Karpas-422 (cell line): Measurements from ENCODE around the gene CDA. TPM values are rescaled to one million over a fixed set of nuclear protein-coding genes. Genes with fewer than 3 reads are reported as not detected.
A peak's percentile ranks its signal among the peaks of the same experiment; 100 is the strongest.

Experiments used
- DNase-seq: peaks from one replicate; pipeline ENCODE4 v3.0.0-alpha.2; 2015
- H2AFZ ChIP-seq: fragments of 200-600 bp; sonication (generic); 2 replicates; pipeline ENCODE4 v1.6.1; 2014; ENCODE audit warnings: antibody characterized with exemption, low read length, mixed read lengths
- H3K27ac ChIP-seq: fragments of 200-600 bp; sonication (generic); 2 replicates; pipeline ENCODE4 v1.5.1; 2014; ENCODE audit warnings: mild to moderate bottlenecking, low read length, moderate library complexity
- H3K27me3 ChIP-seq: fragments of 200-600 bp; sonication (generic); 2 replicates; pipeline ENCODE4 v1.6.1; 2014; ENCODE audit warnings: low read length, mixed read lengths
- H3K36me3 ChIP-seq: fragments of 200-600 bp; sonication (generic); 2 replicates; pipeline ENCODE4 v1.6.1; 2014; ENCODE audit warnings: low read length, mixed read lengths; ENCODE audit not compliant: insufficient read depth
- H3K4me1 ChIP-seq: fragments of 200-600 bp; sonication (generic); 2 replicates; pipeline ENCODE4 v1.6.1; 2014; ENCODE audit warnings: mild to moderate bottlenecking, low read length, mixed read lengths
- H3K4me2 ChIP-seq: fragments of 200-600 bp; sonication (generic); 2 replicates; pipeline ENCODE4 v1.6.1; 2014; ENCODE audit warnings: low read length, low read depth, mild to moderate bottlenecking; ENCODE audit not compliant: poor library complexity, severe bottlenecking
- H3K4me3 ChIP-seq: fragments of 200-600 bp; sonication (generic); 2 replicates; pipeline ENCODE4 v1.5.1; 2014; ENCODE audit warnings: mild to moderate bottlenecking, antibody characterized with exemption, low read length, mixed read lengths
- H3K79me2 ChIP-seq: fragments of 200-600 bp; sonication (generic); 2 replicates; pipeline ENCODE4 v1.6.1; 2014; ENCODE audit warnings: mild to moderate bottlenecking, low read length, mixed read lengths
- H3K9ac ChIP-seq: fragments of 200-600 bp; sonication (generic); 2 replicates; pipeline ENCODE4 v1.6.0; 2014; ENCODE audit warnings: low read length
- H3K9me2 ChIP-seq: fragments of 200-600 bp; sonication (generic), shearing (Covaris generic); replicated peaks from 2 replicates; pipeline ENCODE4 v1.6.0; 2014; ENCODE audit warnings: mild to moderate bottlenecking, low read length, moderate library complexity; ENCODE audit not compliant: insufficient read depth
- H3K9me3 ChIP-seq: fragments of 300-700, 200-600 bp; sonication (generic); 2 replicates; pipeline ENCODE4 v1.6.1; 2014; ENCODE audit warnings: low read length, mixed read lengths
- H4K20me1 ChIP-seq: fragments of 200-600 bp; sonication (generic); 2 replicates; pipeline ENCODE4 v1.6.1; 2014; ENCODE audit warnings: mild to moderate bottlenecking, antibody characterized with exemption, low read length, low read depth; ENCODE audit not compliant: insufficient read depth
- total RNA-seq: library from RNA; depleted of rRNA; stranded (reverse); fragments of >200 nt; shearing (Covaris generic); gene quantifications from 2 replicates; pipeline ENCODE4 v1.2.3, GENCODE V29; 2014; ENCODE audit warnings: low replicate concordance

Gene CDA
- total RNA-seq, 1 experiment from 2014 or later = not detected

DNA sequence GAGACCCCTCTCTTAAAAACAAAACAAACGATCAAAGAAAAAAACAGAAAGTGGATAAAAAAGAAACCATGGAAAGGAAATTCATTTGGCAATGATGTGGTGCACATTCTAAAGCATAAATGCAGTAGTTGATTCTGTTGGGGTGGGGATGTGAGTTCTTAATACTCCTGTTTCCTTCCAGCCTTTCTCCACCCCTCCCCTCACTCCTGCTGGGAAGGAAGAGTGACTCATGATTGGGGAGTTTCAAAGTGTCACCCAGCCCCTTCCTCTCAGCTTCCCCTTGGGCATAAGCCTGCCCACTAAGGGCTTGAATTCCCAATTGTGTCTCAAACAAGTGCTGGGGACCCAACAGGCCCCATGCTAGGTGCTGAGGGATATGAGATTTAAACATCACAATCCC, 37.6 kb downstream of the CDA start:
- H4K20me1 ChIP-seq = no peaks in the 10 kb centered on the region
- H3K4me2 ChIP-seq = no peak overlapping the region
- H3K79me2 ChIP-seq = no peaks in the 10 kb centered on the region

DNA sequence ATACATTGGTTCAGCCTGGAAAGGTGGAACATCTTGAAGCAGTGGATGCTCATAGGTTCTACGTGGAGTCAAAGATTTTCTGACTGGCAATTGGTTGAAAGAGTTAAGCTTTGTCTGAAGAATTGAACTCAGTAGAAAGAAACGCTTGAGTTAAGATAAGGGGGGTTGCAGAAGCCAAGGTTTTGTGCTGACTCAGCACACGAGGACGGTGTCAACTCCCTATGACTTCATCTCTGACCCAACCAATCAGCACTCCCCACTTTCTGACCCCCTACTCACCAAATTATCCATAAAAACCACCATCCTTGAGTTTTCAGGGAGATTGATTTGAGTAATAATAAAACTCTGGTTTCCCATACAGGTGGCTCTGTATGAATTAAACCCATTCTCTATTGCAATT, 41.8 kb downstream of the CDA start:
- DNase-seq = no peak
- H4K20me1 ChIP-seq = no peaks in the 10 kb centered on the region
- no peak overlapping the region for H2AFZ ChIP-seq
- H3K4me3 ChIP-seq = no peak overlapping the region
- H3K36me3 ChIP-seq = no peaks in the 10 kb centered on the region
- H3K27me3 ChIP-seq = no peaks in the 10 kb centered on the region
- no peak overlapping the region for H3K9ac ChIP-seq
- no peaks in the 10 kb centered on the region for H3K9me2 ChIP-seq
- no peak overlapping the region for H3K4me2 ChIP-seq
- no peak overlapping the region for H3K27ac ChIP-seq
- H3K9me3 ChIP-seq = no peaks in the 10 kb centered on the region
- peaks cover 12% of the 10 kb centered on the region for H3K4me1 ChIP-seq
- no peaks in the 10 kb centered on the region for H3K79me2 ChIP-seq

More for the DNA sequence above, 37.6 kb downstream of the CDA start:
- Histone ChIP-seq H3K27ac (no peak overlapping the region), H3K36me3 (no peaks in the 10 kb centered on the region), H3K4me3 (no peak overlapping the region), H3K9me3 (no peaks in the 10 kb centered on the region), H3K4me1 (no peaks in the 10 kb centered on the region), H3K9me2 (no peaks in the 10 kb centered on the region), H3K27me3 (no peaks in the 10 kb centered on the region), H3K9ac (no peak overlapping the region), H2AFZ (no peak overlapping the region)
- DNase-seq = no peak

DNA sequence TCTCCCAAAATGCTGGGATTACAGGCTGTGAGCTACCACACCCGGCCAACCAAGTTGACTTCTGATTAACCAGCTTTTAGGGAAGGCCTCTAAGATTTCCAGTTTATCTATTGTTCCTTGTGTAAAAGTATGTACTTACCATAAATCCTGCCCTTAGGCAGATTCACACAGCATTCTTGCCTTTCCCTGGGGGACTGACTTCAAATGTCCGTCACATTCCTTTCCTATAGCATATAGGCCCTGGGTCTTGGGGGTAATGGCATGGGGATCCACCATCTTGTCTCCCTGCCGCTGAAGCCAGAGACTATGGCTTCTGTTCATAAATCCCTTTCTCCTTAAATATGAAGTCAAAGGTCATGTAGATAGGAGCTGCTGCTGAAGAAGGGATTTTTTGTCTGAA, 43.5 kb downstream of the CDA start:
- no peaks in the 10 kb centered on the region for H3K36me3 ChIP-seq
- no peaks in the 10 kb centered on the region for H3K27me3 ChIP-seq
- no peaks in the 10 kb centered on the region for H4K20me1 ChIP-seq
- H3K9me2 ChIP-seq = no peaks in the 10 kb centered on the region
- no peak for DNase-seq
- H3K9ac ChIP-seq = no peak overlapping the region
- no peak overlapping the region for H2AFZ ChIP-seq
- H3K4me2 ChIP-seq = no peak overlapping the region
- H3K4me1 ChIP-seq = peaks cover 12% of the 10 kb centered on the region
- no peaks in the 10 kb centered on the region for H3K9me3 ChIP-seq
- no peaks in the 10 kb centered on the region for H3K79me2 ChIP-seq
- H3K4me3 ChIP-seq = no peak overlapping the region
- H3K27ac ChIP-seq = no peak overlapping the region

DNA sequence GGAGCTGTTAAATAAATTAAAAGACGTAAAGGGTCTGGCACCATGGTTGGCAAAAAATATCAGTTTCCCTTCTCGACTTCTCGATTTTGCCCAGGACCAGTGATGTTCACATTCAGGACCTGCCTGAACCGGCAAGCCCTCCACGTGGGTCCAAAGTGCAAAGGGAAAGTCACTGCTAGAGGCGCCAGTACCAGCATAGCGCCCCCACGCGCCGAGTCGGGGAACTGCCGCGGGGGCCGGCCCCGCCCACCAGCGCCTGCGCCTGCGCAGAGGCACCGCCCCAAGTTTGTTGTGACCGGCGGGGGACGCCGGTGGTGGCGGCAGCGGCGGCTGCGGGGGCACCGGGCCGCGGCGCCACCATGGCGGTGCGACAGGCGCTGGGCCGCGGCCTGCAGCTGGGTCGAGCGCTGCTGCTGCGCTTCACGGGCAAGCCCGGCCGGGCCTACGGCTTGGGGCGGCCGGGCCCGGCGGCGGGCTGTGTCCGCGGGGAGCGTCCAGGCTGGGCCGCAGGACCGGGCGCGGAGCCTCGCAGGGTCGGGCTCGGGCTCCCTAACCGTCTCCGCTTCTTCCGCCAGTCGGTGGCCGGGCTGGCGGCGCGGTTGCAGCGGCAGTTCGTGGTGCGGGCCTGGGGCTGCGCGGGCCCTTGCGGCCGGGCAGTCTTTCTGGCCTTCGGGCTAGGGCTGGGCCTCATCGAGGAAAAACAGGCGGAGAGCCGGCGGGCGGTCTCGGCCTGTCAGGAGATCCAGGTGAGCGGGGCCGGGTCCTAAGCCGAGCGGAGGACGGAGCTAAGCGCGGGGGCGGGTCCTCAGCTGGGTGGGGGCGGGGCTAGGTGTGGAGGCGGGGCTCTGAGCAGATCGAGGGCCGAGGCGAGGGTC, 44.5 kb downstream of the CDA start, which contains the start of gene PINK1:
Gene PINK1, plus strand, starts transcription at position 269 of the 875 bp plus-strand sequence. Its CDS starts 91 bp downstream, at position 360.
- H3K27me3 ChIP-seq = no peaks in the 10 kb centered on the region
- peak within 1 kb of the TSS; percentile 98 for H3K4me2 ChIP-seq
- H3K4me3 ChIP-seq = peak within 1 kb of the TSS; percentile 83
- H3K79me2 ChIP-seq = no peaks in the 10 kb centered on the region
- H3K36me3 ChIP-seq = no peaks in the 10 kb centered on the region
- peak within 1 kb of the TSS; percentile 79 for H3K9ac ChIP-seq
- no peaks in the 10 kb centered on the region for H4K20me1 ChIP-seq
- peak within 1 kb of the TSS; percentile 75 for H2AFZ ChIP-seq
- H3K9me3 ChIP-seq = no peaks in the 10 kb centered on the region
- peak; percentile 90 for DNase-seq
- no peak within 1 kb of the TSS for H3K27ac ChIP-seq
- H3K9me2 ChIP-seq = no peaks in the 10 kb centered on the region
- H3K4me1 ChIP-seq = peaks cover 12% of the 10 kb centered on the region

DNA sequence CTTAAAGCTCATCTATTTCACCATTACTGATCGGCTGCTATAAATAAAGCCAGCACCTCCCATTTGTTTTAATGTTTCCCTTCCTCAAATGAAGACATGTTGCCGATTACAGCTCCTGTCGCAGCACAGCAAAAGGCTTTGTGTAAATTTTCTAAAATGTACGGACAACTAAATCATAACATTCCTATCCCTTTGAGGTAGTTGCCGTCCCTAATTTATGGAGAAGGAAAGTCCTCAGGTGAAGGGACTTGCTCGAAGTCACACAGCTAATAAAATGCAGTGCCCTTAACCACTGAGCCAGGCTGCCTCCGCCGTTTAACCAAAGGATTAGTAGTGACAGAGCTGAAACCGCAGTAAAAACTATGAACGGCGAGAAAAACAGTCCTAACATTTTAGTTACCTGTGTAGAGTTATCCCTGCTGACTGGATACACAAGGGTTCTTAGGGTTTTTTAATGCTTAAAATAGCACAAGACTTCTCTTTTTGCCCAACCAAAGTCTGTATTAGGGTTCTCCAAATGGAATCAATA, 45.2 kb downstream of the CDA start:
- Histone ChIP-seq H3K9me2 (no peaks in the 10 kb centered on the region), H3K27ac (no peak overlapping the region), H3K27me3 (no peaks in the 10 kb centered on the region), H3K9ac (peak overlapping the region; percentile 79), H3K79me2 (no peaks in the 10 kb centered on the region), H2AFZ (peak overlapping the region; percentile 75), H3K4me3 (peak overlapping the region; percentile 83), H3K36me3 (no peaks in the 10 kb centered on the region), H3K4me1 (peaks cover 12% of the 10 kb centered on the region), H3K4me2 (peak overlapping the region; percentile 98), H4K20me1 (no peaks in the 10 kb centered on the region), H3K9me3 (no peaks in the 10 kb centered on the region)
- DNase-seq = no peak

DNA sequence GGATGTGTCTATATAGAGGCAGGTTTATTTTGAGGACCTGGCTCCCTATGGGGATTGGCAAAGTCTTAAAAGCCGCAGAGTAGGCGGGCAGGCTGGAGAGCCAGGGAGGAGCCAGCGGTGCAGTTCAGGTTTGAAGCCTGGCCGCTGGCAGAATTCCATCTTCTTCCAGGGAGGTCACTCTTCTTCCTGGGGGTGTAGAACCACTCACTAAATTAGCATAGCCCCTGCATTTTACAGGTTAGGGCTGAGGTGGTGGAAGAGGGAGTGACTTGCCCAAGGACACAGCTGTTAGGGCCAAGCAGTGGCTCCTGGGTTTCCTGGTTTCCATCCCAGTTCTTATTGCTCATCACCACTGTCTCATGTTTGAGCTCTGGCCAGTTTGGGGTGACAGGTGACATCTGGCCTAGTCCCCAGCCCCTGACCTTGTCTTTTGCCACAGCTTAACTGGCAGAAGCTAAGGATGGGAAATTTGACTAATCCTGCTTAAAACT, 45.7 kb downstream of the CDA start:
- Histone ChIP-seq H3K27me3 (no peaks in the 10 kb centered on the region), H3K4me3 (peak overlapping the region; percentile 83), H2AFZ (peak overlapping the region; percentile 75), H3K9me2 (no peaks in the 10 kb centered on the region), H3K4me1 (peaks cover 12% of the 10 kb centered on the region), H3K36me3 (no peaks in the 10 kb centered on the region), H3K79me2 (no peaks in the 10 kb centered on the region), H3K9me3 (no peaks in the 10 kb centered on the region), H4K20me1 (no peaks in the 10 kb centered on the region), H3K4me2 (peak overlapping the region; percentile 98), H3K9ac (peak overlapping the region; percentile 79), H3K27ac (no peak overlapping the region)
- DNase-seq = no peak

DNA sequence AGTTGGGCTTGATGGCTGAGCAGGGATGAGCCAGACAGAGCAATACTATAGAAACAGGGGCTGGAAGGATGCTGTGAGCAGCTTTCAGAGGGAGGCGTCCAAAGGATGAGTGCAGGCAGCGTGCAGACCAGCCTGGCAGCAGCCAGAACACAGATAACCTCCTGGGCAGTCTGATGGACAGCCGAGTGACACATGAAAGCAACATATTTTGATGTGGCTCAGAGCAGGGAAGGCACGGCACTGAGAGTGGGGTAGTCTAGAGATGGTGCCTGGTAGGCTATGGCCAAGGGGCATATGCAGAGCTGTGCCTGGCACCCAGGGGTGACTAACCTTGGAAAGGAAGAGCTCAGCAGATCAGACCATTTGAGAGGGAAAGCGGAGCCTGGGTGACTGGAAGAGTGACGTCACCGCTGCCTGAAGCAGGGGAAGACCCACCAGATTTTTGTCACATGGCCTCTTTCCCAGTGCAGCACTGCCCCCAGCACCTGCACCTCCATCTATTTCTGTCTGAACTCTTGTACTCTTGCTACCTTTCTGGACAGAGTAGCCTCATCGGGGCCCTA, 48.0 kb downstream of the CDA start:
- H3K9me2 ChIP-seq = no peaks in the 10 kb centered on the region
- H3K36me3 ChIP-seq = no peaks in the 10 kb centered on the region
- no peak overlapping the region for H2AFZ ChIP-seq
- no peaks in the 10 kb centered on the region for H4K20me1 ChIP-seq
- no peaks in the 10 kb centered on the region for H3K79me2 ChIP-seq
- H3K4me3 ChIP-seq = no peak overlapping the region
- no peaks in the 10 kb centered on the region for H3K27me3 ChIP-seq
- no peak overlapping the region for H3K9ac ChIP-seq
- no peak overlapping the region for H3K4me2 ChIP-seq
- H3K4me1 ChIP-seq = peaks cover 12% of the 10 kb centered on the region
- no peak for DNase-seq
- H3K27ac ChIP-seq = no peak overlapping the region
- no peaks in the 10 kb centered on the region for H3K9me3 ChIP-seq

DNA sequence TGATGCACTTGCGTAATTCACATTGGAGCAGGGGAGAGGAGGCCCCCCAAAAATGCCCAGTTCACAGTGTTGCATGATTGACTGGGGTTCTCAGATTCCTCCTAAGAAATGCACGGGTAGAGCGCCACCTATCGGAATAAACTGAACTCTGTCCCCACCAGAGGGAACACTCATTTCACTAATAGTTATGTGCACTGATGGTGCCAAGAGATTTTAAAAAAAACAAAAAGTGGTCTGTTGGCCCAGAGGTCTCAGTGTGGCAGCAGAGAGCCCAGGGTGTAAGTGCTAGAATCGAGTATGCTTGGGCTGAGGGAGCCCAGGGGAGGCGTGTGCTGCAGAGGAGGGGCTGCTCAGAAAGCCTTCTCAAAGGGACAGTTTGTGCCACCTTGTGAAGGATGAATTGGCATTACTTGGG, 51.3 kb downstream of the CDA start:
- H3K27ac ChIP-seq = no peak overlapping the region
- no peak overlapping the region for H2AFZ ChIP-seq
- no peak overlapping the region for H3K9ac ChIP-seq
- no peaks in the 10 kb centered on the region for H4K20me1 ChIP-seq
- no peaks in the 10 kb centered on the region for H3K79me2 ChIP-seq
- no peak overlapping the region for H3K4me2 ChIP-seq
- no peaks in the 10 kb centered on the region for H3K36me3 ChIP-seq
- H3K4me3 ChIP-seq = no peak overlapping the region
- H3K9me2 ChIP-seq = no peaks in the 10 kb centered on the region
- DNase-seq = peak; percentile 90
- H3K27me3 ChIP-seq = no peaks in the 10 kb centered on the region
- H3K9me3 ChIP-seq = no peaks in the 10 kb centered on the region
- no peaks in the 10 kb centered on the region for H3K4me1 ChIP-seq
